SK-N-SH (cell line): Measurements from ENCODE around the gene UBLCP1. TPM values are rescaled to one million over a fixed set of nuclear protein-coding genes. Genes with fewer than 3 reads are reported as not detected.
"Not testable (repeated sequence)": the region's sequence is repeated elsewhere in the genome, so short reads cannot be mapped to it uniquely, and the experiment has no call there.

Source experiments
- CTCF ChIA-PET: fragments of 300-600, 350-600 bp; formaldehyde crosslinking; extraction: SDS; loops from one replicate; lab custom pipeline; 2021; lab: Yijun Ruan, JAX
- POLR2A ChIA-PET: fragments of 350-600 bp; sonication (Branson Sonifier 250); formaldehyde crosslinking; extraction: SDS; loops from one replicate; lab custom pipeline; 2020; ENCODE audit warnings: antibody characterized with exemption, inconsistent platforms; lab: Yijun Ruan, JAX
- DNase-seq: peaks from one replicate; pipeline ENCODE4 v3.0.0; 2012
- H2AFZ ChIP-seq: fragments of 200-600 bp; sonication (generic); 2 replicates; pipeline ENCODE4 v1.8.1; 2016; ENCODE audit warnings: antibody characterized with exemption, mild to moderate bottlenecking, low read depth
- H3F3A ChIP-seq: fragments of 200-600 bp; sonication (generic); replicated peaks from 2 replicates; pipeline ENCODE3; 2016; ENCODE audit warnings: antibody characterized with exemption, mild to moderate bottlenecking; ENCODE audit not compliant: insufficient read depth
- H3K27ac ChIP-seq, 2 experiments: fragments of 200-500 bp in 1 of 2; fragments of 200-600 bp in 1 of 2; sonication (Bioruptor generic) in 1 of 2; sonication (generic), shearing (Covaris generic) in 1 of 2; 2 replicates each; pipeline versions ENCODE4 v1.5.1 to v1.6.1; 2014 to 2016; ENCODE audit warnings: low read depth in 2 of 2, inconsistent platforms in 1 of 2, low read length in 1 of 2, mild to moderate bottlenecking in 1 of 2, mixed read lengths in 1 of 2
- H3K27me3 ChIP-seq: fragments of 200-600 bp; sonication (generic), shearing (Covaris generic); 2 replicates; pipeline ENCODE4 v1.6.1; 2016; ENCODE audit warnings: mixed run types; ENCODE audit not compliant: insufficient read depth
- H3K36me3 ChIP-seq, 2 experiments: fragments of 200-500 bp in 1 of 2; fragments of 200-600 bp in 1 of 2; sonication (Bioruptor generic) in 1 of 2; sonication (generic) in 1 of 2; replicated peaks in 1 of 2; 2 replicates each; pipeline versions ENCODE3 to v1.5.1; 2014 to 2016; ENCODE audit warnings: low read length in 1 of 2, mild to moderate bottlenecking in 1 of 2; ENCODE audit not compliant: insufficient read depth in 2 of 2, control insufficient read depth in 1 of 2
- H3K4me1 ChIP-seq, 2 experiments: fragments of 200-500 bp in 1 of 2; fragments of 200-600 bp in 1 of 2; sonication (Bioruptor generic) in 1 of 2; sonication (generic), shearing (Covaris generic) in 1 of 2; 2 replicates each; pipeline versions ENCODE4 v1.5.1 to v1.6.1; 2014 to 2016; ENCODE audit warnings: low read depth in 1 of 2, low read length in 1 of 2, mixed run types in 1 of 2; ENCODE audit not compliant: insufficient read depth in 2 of 2, control insufficient read depth in 1 of 2
- H3K4me2 ChIP-seq: fragments of 200-600 bp; sonication (generic), shearing (Covaris generic); 2 replicates; pipeline ENCODE4 v1.6.1; 2017; ENCODE audit warnings: mixed run types
- H3K4me3 ChIP-seq, 2 experiments: fragments of 200-500 bp in 1 of 2; fragments of 200-600 bp in 1 of 2; sonication (Bioruptor generic) in 1 of 2; sonication (generic), shearing (Covaris generic) in 1 of 2; 2 replicates each; pipeline versions ENCODE4 v1.5.1 to v1.8.1; 2014 to 2016; ENCODE audit warnings: low read depth in 2 of 2, inconsistent platforms in 1 of 2, low read length in 1 of 2, mild to moderate bottlenecking in 1 of 2, mixed read lengths in 1 of 2, moderate library complexity in 1 of 2
- H3K79me2 ChIP-seq: fragments of 200-600 bp; sonication (generic); 2 replicates; pipeline ENCODE4 v1.8.1; 2017; ENCODE audit warnings: mild to moderate bottlenecking; ENCODE audit not compliant: insufficient read depth
- H3K9ac ChIP-seq: fragments of 200-600 bp; sonication (generic); 2 replicates; pipeline ENCODE4 v1.6.1; 2017; ENCODE audit warnings: mixed run types
- H3K9me2 ChIP-seq: fragments of 200-600 bp; sonication (generic); 2 replicates; pipeline ENCODE4 v1.6.1; 2017; ENCODE audit warnings: mixed run types
- H3K9me3 ChIP-seq: fragments of 200-600 bp; sonication (generic); 2 replicates; pipeline ENCODE4 v1.6.1; 2017; ENCODE audit warnings: mixed run types, mild to moderate bottlenecking, moderate library complexity
- H4K20me1 ChIP-seq: fragments of 200-600 bp; sonication (generic); 2 replicates; pipeline ENCODE4 v1.6.1; 2017; ENCODE audit warnings: mild to moderate bottlenecking, mixed run types; ENCODE audit not compliant: insufficient read depth
- EZH2phosphoT487 ChIP-seq: fragments of 200-600 bp; sonication (generic); IDR thresholded peaks from 2 replicates; pipeline ENCODE4 v1.6.1; 2017; ENCODE audit warnings: low read depth, mixed run types, mild to moderate bottlenecking, antibody characterized with exemption, moderate library complexity, borderline replicate concordance
- FOSL2 ChIP-seq: IDR thresholded peaks from 2 replicates; pipeline ENCODE4 v1.4.0; 2012; ENCODE audit warnings: low read depth, mild to moderate bottlenecking, moderate library complexity, borderline replicate concordance
- FOXJ3 ChIP-seq: sonication (generic); formaldehyde crosslinking; IDR thresholded peaks from 2 replicates; pipeline ENCODE4 v1.5.1; 2020; ENCODE audit warnings: mild to moderate bottlenecking, missing genetic modification reagents
- GABPA ChIP-seq: IDR thresholded peaks from 2 replicates; pipeline ENCODE4 v1.4.0; 2012; ENCODE audit warnings: low read depth, mild to moderate bottlenecking
- GATA2 ChIP-seq: sonication (generic); formaldehyde crosslinking; IDR thresholded peaks from 2 replicates; pipeline ENCODE4 v1.5.0; 2020; ENCODE audit warnings: mild to moderate bottlenecking, missing genetic modification reagents
- JUND ChIP-seq: IDR thresholded peaks from 2 replicates; pipeline ENCODE4 v1.4.0; 2012
- MEF2A ChIP-seq: IDR thresholded peaks from 2 replicates; pipeline ENCODE4 v1.4.0; 2012; ENCODE audit warnings: low read depth, borderline replicate concordance
- NRF1 ChIP-seq: IDR thresholded peaks from 2 replicates; pipeline ENCODE4 v1.6.1; 2012; ENCODE audit warnings: low read depth, mild to moderate bottlenecking, low read length
- POLR2AphosphoS5 ChIP-seq: IDR thresholded peaks from 2 replicates; pipeline ENCODE4 v1.6.1; 2012; ENCODE audit warnings: low read depth, low read length
- RFX5 ChIP-seq: IDR thresholded peaks from 2 replicates; pipeline ENCODE4 v1.6.1; 2012; ENCODE audit warnings: mild to moderate bottlenecking, improper control_type of control experiment, low read length
- RXRA ChIP-seq: IDR thresholded peaks from 2 replicates; pipeline ENCODE4 v1.4.0; 2012; ENCODE audit warnings: low read depth, mild to moderate bottlenecking, borderline replicate concordance
- TAF1 ChIP-seq: IDR thresholded peaks from 2 replicates; pipeline ENCODE4 v1.6.1; 2012; ENCODE audit warnings: low read depth, mild to moderate bottlenecking, low read length, moderate library complexity, borderline replicate concordance
- TCF12 ChIP-seq: IDR thresholded peaks from 2 replicates; pipeline ENCODE4 v1.4.0; 2012
- TEAD4 ChIP-seq: IDR thresholded peaks from 2 replicates; pipeline ENCODE4 v1.4.0; 2012; ENCODE audit warnings: mild to moderate bottlenecking, borderline replicate concordance; ENCODE audit not compliant: insufficient read depth
- YY1 ChIP-seq: IDR thresholded peaks from 2 replicates; pipeline ENCODE4 v1.4.0; 2012; ENCODE audit warnings: low read depth, mild to moderate bottlenecking
- WGBS: methylation state at CpG from one replicate; pipeline ENCODE4 v1.1.6; 2017; ENCODE audit warnings: low lambda C conversion rate; 5-methylcytosine and 5-hydroxymethylcytosine counted together
- polyA plus RNA-seq, 3 experiments: library from polyadenylated mRNA; depleted of rRNA; stranded (reverse); fragments of >200 nt; gene quantifications; 2 replicates each; pipeline ENCODE4 v1.2.3, GENCODE V29; 2012
- TF ChIP-seq, protein P1 (sequence below): fragments of 150-350 bp; IDR thresholded peaks from 2 replicates; pipeline ENCODE4 v1.6.1; 2017; ENCODE audit warnings: antibody characterized with exemption, low read length, low read depth, borderline replicate concordance
- TF ChIP-seq, protein P2 (sequence below): IDR thresholded peaks from 2 replicates; pipeline ENCODE4 v1.4.0; 2012; ENCODE audit warnings: low read depth, borderline replicate concordance
- TF ChIP-seq, protein P3 (sequence below): IDR thresholded peaks from 2 replicates; pipeline ENCODE4 v1.4.0; 2012; ENCODE audit warnings: low read depth
- TF ChIP-seq, protein P4 (sequence below): fragments of 200-600 bp; sonication (generic); IDR thresholded peaks from 2 replicates; pipeline ENCODE4 v1.6.1; 2017; ENCODE audit warnings: antibody characterized with exemption, mild to moderate bottlenecking, moderate library complexity

UBLCP1 gene
- polyA plus RNA-seq, 1 of the 3 experiments (the other 2 are of a cell fraction): 13.8 TPM

DNA sequence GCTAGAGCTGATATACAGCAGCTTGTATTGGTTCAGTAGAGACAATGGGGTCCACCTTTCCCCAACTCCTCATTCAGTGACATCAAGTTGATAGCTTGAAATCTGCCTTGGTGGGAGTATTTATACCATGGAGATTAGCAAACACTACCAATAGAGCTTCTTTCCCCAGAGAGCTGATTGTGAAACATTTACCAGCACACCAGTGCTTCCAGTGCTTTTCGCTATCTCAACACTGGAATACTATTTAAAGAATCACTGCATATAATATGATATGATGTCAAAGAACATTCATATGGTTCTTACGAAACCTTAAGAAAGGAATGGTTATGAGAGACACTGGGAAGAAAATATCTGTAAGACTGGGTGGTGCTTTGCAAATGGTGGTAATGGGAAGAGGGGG is 31.9 kb upstream of the UBLCP1 start:
- no peaks in the 10 kb centered on the region; the same call in 1 of the 2 replicates for H3K27me3 ChIP-seq
- peaks cover 0 to 3% of the 10 kb centered on the region in 2 experiments; a peak in 1 of 4 replicates for H3K4me1 ChIP-seq
- no peaks in the 10 kb centered on the region for H3K9me3 ChIP-seq
- H3F3A ChIP-seq: no peaks in the 10 kb centered on the region
- 88% methylated on average over 2 of the region's 2 CpGs for WGBS
- H3K9me2 ChIP-seq: no peaks in the 10 kb centered on the region
- no peaks in the 10 kb centered on the region for H4K20me1 ChIP-seq
- no peak overlapping the region for H3K27ac ChIP-seq
- H2AFZ ChIP-seq: no peak overlapping the region
- POLR2A ChIA-PET: no interaction called here
- no peak overlapping the region for H3K4me3 ChIP-seq
- CTCF ChIA-PET: no interaction called here
- DNase-seq: no peak
- H3K36me3 ChIP-seq: no peaks in the 10 kb centered on the region
- no peaks in the 10 kb centered on the region for H3K79me2 ChIP-seq
- H3K4me2 ChIP-seq: no peak overlapping the region
- H3K9ac ChIP-seq: no peak overlapping the region
- TF ChIP-seq, protein P1, sequence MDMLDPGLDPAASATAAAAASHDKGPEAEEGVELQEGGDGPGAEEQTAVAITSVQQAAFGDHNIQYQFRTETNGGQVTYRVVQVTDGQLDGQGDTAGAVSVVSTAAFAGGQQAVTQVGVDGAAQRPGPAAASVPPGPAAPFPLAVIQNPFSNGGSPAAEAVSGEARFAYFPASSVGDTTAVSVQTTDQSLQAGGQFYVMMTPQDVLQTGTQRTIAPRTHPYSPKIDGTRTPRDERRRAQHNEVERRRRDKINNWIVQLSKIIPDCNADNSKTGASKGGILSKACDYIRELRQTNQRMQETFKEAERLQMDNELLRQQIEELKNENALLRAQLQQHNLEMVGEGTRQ: no peak
- no peak for TF ChIP-seq FOXJ3 (CRISPR knock-in tag)
- TF ChIP-seq GABPA: no peak
- TF ChIP-seq MEF2A: no peak
- TF ChIP-seq, protein P2, sequence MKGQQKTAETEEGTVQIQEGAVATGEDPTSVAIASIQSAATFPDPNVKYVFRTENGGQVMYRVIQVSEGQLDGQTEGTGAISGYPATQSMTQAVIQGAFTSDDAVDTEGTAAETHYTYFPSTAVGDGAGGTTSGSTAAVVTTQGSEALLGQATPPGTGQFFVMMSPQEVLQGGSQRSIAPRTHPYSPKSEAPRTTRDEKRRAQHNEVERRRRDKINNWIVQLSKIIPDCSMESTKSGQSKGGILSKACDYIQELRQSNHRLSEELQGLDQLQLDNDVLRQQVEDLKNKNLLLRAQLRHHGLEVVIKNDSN: no peak
- TF ChIP-seq, protein P3, sequence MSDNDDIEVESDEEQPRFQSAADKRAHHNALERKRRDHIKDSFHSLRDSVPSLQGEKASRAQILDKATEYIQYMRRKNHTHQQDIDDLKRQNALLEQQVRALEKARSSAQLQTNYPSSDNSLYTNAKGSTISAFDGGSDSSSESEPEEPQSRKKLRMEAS: no peak
- no peak for TF ChIP-seq GATA2 (CRISPR knock-in tag)
- TF ChIP-seq EZH2phosphoT487: no peak
- no peak for TF ChIP-seq TEAD4
- TF ChIP-seq, protein P4, sequence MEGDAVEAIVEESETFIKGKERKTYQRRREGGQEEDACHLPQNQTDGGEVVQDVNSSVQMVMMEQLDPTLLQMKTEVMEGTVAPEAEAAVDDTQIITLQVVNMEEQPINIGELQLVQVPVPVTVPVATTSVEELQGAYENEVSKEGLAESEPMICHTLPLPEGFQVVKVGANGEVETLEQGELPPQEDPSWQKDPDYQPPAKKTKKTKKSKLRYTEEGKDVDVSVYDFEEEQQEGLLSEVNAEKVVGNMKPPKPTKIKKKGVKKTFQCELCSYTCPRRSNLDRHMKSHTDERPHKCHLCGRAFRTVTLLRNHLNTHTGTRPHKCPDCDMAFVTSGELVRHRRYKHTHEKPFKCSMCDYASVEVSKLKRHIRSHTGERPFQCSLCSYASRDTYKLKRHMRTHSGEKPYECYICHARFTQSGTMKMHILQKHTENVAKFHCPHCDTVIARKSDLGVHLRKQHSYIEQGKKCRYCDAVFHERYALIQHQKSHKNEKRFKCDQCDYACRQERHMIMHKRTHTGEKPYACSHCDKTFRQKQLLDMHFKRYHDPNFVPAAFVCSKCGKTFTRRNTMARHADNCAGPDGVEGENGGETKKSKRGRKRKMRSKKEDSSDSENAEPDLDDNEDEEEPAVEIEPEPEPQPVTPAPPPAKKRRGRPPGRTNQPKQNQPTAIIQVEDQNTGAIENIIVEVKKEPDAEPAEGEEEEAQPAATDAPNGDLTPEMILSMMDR: no peak
- no peak for TF ChIP-seq RXRA
- no peak for TF ChIP-seq JUND
- TF ChIP-seq TAF1: no peak
- no peak for TF ChIP-seq TCF12
- no peak for TF ChIP-seq YY1
- no peak for TF ChIP-seq NRF1
- no peak for TF ChIP-seq RFX5
- TF ChIP-seq POLR2AphosphoS5: no peak
- TF ChIP-seq FOSL2: no peak

DNA sequence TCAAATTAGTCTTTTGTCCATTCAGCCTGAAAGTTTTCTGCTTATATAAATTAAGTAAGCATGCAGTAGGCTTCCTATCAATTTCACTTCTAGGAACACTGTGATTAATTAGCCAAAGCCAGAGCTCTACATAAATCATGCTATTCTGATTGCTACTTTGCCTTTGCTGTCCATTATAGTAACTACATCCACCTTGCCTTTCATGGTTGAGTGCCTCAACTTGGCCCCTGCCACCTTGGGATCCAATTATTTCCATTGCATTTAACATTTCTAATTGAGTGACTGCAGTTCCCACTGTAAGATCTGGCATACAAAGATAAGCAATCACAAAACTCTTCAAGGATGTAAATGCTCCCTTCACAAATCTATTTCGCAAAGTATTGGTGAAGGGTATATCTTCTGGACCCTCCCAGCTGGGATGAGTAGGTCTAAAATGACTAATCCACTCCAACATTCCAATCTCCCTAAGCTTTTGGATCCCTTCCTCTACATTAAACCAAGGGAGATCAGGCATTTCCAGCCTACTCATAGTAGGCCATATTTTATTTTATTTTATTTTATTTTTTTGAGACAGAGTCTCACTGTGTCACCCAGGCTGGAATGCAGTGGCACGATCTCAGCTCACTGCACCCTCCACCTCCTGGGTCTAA is 27.1 kb upstream of the UBLCP1 start:
- H3K36me3 ChIP-seq, H3K9me3 ChIP-seq, H2AFZ ChIP-seq, CTCF ChIA-PET, H3K4me3 ChIP-seq, H3K9me2 ChIP-seq, DNase-seq, H3F3A ChIP-seq, H3K79me2 ChIP-seq, H3K9ac ChIP-seq, POLR2A ChIA-PET, H4K20me1 ChIP-seq, H3K4me1 ChIP-seq, H3K27ac ChIP-seq, H3K27me3 ChIP-seq, H3K4me2 ChIP-seq: not testable (repeated sequence)
- 93% methylated on average over 2 of the region's 2 CpGs for WGBS
